ENCODE measurements around the gene CHST8.

The CHST8 gene

DNA sequence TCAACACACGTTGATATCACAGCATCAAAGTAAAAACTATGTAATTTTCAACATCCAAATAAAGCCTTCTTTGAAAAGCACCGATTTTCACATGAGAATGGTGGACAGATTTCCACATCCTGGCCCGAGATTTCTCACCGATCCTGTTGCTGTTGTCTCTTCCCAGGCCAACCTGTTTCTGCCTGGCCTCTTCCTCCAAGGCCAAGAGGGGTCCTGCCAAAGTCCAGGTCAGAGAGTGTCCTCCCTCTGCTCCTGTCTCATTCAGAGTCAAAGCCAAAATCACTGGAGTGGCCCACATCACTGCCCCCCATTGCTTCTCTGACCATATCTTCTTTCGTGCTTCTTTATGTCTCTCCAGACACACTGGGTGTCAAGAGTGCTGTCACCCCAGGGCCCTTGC lies 49.5 kb downstream of the CHST8 start:
- no peak for DNase-seq (ENCODE audit: low read depth in 2 of 3, low spot score in 2 of 3)

DNA sequence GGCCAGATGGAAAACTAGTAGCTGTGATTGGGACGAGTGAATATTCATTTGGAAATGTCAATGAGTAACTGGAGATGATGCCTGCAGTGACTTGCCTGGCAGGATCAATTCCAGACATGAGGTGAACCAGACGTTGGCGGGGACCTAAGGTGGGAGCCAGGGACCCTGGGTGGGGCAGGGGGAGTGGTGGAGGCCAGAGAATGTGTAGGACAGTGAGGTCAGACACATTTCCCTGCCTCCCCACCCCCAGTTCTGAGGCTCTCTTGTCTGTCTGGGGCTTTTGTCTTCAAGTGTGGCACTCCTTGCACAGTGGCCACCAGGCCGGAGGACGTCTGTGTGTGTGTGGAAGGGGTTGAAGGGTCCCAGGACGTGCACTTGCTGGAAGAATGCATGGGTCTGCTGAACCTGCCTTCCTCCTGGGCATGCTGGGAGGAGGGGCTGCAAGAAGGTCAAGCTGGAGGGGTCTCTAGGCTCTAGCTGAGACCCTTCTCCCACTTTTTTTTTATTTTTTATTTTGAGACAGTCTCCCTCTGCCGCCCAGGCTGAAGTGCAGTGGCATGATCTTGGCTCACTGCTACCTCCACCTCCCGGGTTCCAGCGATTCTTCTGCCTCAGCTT lies 51.6 kb downstream of the CHST8 start:
- no peak for DNase-seq (ENCODE audit: low read depth in 2 of 3, low spot score in 2 of 3)

DNA sequence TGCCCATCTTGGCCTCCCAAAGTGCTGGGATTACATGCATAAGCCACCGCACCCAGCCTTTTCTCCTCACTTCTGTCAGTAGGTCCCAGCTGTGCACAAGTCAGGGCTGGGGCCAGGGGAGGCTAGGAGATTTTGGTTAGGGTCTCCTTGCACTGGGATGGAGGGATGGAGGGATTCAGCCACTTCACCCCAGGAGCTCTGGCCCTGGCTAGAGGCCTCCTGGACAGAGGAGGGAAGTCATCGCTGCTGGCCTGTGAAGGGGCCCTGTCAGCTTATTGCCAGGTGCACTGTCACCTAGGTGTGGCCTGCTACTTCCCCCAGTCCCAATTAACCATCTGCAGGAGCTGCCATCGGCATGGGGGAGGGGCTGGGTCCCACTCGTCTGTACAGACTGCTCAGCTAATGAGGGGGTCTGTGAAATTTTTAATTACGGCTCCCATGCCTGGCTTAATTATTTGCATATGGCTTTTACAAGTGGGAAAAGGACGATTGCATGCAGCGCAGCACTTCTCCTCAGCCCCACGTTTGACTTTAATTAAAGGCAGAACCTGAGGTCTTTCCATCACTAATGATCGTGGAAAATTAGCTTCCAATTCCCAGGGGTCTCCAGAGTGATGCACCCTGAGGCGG lies 52.4 kb downstream of the CHST8 start:
- no peak for DNase-seq (ENCODE audit: low read depth in 2 of 3, low spot score in 2 of 3)

DNA sequence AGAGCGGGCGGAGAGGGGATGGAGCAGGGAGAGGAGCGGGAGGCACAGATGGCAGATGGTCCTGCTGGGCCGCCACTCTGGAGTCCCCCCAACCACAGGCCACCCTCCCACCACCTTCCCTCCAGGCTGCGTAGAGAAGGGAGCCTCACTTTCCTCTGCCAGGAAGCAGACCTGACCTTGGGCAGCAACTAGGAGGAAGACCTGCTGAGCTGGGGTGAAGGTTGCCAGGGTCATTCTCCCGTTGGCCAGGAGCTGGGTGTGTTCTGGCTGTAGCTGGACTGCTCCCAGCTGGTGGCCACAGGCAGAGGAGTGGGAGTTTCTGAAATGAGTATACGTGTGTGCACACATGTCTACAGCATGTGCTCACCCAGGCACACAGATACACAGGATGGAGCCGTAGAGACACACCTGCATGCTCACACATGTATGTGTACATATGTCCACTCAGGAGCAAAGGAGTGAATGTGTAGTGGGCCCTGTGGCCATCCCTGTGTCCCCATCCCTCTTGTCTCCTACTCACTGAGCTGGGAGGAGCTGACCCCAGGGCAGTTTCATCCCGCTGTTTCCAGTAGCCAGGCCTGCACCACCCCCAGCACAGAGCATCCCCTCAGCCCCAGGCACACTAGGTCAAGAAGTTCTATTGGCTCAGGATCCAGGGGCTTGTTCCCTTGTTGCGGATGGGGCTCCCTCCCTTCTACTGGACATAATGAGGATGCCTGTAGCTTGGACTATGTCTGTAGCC lies 53.0 kb downstream of the CHST8 start:
- DNase-seq (ENCODE audit: low read depth in 2 of 3, low spot score in 2 of 3), result no peak

DNA sequence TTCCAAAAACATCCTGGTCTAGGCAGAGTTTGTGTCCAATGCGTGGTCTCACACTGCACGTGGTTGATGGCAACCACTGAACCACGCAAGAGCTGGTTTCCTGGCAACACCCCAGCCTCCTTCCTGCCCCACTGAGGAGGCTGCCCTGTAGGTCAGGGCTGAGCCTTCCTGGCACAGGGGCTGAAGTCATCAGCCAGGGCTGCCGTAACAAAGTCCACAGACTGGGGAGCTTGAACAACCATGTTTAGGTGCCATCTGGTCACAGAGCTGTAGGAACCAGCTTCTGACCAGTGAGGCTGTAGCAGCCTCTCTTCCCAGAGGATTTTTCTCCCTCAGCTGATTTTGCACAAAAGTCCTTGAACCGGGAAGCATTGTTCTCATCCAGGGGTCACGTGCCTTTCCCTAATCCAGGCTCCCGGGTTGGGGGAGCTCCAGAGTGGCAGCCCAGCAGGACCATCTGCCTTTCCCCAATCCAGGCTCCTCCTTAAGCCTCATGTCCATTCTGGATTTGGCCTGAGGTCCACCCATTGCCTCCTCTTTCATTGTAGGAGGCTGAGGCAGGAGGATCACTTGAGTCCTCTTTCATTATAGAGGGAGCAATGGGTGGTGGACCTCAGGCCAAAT lies 53.9 kb downstream of the CHST8 start:
- no peak for DNase-seq (ENCODE audit: low read depth in 2 of 3, low spot score in 2 of 3)

DNA sequence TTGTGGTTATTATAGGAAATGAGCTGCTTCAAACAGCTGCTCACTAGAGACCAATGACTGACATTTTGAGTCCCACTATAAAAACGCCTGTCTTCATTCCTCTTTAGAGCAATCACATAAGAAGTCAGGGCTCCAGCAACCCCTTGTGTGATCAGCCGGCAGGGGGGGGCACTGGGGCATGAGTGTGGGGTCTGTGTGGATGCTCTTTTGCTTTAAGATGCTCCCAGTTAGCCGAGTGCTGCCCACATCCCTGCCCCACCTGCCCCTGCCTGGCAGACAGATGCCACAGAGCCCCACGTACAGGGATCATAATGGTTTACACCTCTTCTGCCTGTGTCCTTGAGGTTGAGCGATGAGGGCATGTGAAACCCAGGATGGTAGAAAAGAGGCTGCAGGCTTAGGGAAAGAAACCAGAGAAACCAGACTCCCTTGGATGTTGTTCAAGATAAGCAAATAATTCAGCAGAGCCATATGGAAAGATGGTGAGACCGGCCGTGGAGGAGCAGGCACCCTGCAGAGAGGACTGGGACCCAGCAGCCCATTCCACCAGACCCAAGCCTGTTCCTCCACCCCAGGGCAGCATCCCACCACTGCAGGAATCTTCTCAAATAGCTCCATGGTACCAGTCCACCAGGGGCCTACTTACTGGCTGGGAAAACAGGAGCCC lies 55.4 kb downstream of the CHST8 start:
- no peak for DNase-seq (ENCODE audit: low read depth in 2 of 3, low spot score in 2 of 3)

DNA sequence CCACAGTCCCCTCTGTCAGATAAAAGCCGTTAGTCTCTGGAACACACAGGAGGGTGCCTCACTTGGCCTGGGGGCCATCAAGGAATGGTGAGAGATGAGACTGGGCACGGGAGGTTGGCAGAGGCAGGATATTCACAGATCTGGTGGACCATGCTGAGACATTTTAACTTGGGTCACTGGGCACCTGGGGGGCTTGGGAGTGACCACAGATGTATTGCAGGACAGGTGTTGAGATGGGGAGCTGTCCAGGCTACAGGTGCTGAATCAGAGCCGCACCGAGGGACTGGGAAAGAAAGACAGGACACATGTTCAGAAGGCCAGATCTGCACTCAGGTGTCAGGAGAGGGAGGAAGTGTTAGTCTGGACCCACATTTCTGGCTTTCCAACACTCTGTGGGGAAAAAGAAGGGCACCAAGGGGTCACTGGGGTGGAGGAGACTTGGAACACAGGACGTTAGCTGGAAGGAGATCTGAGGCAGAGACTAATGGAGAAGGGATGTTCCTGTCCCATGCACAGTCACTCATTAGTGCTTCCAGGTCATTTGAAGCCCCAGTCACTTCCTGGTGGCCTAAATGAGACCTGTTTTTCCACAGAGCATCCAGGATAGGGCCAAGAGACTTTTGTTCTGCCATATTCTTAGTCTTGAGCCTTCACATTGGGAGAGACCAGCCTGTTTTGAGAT lies 56.1 kb downstream of the CHST8 start:
- DNase-seq (ENCODE audit: low read depth in 2 of 3, low spot score in 2 of 3), result no peak

DNA sequence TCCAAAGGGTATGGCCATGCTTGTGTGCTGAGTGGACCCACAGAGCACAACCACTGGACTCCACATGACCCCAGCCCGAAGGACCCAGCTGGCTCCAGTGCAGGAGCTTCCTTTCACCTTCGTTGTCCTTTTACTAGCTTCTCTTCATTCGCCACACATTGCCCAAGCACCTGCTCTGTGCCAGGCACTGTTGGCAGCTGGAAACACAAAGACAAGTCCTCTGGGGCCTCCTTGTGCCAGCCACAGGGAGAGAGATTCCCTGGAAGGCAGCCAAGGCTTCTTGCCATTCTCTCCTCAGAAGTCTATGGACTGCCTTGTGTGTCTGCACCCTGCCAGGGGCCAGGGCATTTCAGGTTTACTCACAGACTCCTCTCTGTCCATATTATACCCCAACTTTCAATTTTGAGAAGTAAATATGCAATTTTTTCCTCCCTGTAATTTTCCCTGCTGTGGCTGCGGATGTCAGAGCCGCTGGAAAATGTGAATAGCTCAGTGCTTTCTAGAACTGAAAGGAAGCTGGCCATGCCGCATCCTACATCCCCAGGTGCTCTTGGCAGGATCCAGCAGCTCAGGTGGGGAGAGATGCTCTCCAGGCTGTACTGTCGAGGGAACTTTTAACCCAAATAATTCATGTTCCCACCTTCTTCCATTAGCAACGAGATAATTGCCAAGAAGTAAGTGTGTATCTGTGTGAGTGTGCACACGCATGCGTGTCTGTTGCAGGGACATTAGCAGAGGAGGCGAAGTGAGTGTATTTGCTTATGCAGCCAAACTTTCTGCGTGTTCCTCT lies 57.2 kb downstream of the CHST8 start:
- no peak for DNase-seq (ENCODE audit: low read depth in 2 of 3, low spot score in 2 of 3)

DNA sequence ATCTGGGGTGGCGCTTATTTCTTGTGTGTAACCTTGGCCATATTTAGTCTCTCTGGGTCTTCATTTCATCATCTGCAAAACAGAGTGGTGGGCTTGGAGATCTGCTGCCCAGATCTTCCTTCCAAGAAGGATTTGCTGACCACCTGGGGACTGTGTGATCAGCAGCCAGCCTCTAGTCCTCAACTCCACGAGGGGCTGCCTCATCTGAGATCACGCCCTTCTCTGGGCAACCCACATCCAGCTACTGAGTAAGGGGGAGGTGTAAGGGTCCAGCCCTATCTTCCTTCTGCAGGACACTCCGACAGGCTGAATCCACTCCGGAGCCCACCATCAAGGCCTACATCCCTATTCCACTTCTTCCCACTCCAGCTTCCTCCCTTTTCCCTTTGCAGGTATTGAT lies 57.9 kb downstream of the CHST8 start:
- DNase-seq (ENCODE audit: low read depth in 2 of 3, low spot score in 2 of 3), result no peak

DNA sequence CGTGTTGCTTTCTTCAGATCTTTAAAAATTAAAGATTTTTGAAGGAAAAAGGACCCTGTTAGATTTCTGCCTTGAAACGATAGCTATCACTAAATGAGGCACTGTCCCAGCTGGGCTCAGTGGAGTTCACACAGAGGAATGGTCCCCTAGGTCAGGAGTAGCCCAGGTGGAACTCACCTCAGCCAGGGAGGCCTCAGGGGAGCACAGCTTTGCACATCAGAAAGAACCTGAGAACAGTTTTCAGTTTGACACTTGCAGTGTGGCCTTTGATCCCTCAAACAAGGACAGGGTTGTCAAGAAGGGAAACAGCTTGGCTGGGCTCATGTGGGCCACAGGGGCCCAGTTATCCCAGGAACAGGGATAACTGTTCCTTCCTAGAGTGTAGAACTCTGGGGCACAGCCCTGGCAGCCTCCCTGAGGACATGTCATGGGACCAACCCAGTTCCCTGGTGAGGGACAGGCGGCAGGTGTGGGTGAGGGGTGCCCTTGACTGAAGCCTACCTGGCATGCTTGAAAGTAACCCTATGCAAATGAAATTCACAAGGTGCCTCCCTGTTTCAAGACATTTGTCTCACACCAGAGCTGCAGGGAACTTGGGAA lies 59.4 kb downstream of the CHST8 start:
- no peak for DNase-seq (ENCODE audit: low read depth in 2 of 3, low spot score in 2 of 3)

DNA sequence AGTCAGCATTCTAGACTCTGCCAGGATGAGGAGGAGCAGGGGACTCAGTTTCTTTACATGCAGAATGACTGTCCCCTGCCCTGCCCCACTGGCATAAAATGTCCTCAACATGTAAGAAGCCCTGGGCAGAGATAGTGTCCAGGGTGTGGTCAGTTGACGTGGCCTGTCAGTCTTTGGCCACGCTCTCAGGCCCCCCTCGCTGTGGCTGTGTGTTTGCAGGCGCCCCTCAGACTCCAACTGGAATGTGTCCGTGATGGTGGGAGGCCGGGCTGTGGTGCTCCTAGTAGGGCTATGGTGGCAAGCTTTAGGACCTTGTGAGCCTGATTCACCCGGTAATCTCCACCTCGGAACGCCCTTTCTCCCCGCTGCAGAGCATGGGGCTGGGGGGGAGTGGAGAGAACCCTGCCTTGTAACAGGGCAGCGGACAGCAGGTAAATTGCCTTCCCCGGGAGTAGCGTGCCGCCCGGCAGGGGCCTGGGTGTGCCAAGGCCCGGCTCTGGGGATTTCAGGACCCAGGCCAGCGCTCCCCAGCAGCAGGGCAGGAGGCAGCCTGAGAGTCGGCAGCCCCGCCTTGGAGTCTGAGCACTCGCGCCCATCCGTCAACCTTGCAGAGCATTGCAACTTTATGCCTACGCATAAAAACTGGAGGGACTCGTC lies 62.3 kb downstream of the CHST8 start:
- DNase-seq (ENCODE audit: low read depth in 2 of 3, low spot score in 2 of 3), result no peak

DNA sequence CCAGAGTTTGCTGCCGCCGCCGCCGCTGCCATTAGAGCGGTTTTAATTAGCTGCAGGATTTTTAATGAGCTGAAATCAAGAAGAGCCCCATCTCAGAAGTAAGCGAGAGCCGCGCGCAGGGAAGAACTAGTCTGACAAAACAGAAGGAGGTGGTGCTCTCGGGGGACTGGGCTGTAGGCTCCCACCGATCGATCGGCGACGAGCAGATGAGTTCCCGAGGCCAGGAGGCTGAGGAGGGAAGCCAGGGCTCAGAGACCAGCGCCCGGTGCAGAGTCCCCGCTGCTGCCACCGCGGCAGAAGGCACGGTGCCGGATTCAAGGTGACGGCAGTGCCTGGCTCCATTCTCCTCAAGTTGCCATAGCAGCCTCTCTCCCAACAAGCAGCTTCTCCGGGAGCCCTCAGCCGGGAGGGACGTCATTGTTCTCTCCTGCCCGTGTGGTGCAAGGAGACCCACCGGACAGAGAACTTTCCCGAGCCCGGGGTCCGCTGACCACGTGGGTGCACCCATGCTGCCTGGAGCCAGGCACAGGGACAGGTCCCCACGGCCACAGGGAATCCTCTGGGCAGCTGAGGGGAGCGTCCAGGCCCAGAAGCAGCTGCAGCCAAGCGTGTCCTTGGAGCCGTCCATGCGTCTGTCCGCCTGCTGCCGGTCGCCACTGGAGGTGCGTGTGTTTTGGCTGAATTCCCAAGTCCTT lies 62.9 kb downstream of the CHST8 start:
- DNase-seq (ENCODE audit: low read depth in 2 of 3, low spot score in 2 of 3), result no peak

DNA sequence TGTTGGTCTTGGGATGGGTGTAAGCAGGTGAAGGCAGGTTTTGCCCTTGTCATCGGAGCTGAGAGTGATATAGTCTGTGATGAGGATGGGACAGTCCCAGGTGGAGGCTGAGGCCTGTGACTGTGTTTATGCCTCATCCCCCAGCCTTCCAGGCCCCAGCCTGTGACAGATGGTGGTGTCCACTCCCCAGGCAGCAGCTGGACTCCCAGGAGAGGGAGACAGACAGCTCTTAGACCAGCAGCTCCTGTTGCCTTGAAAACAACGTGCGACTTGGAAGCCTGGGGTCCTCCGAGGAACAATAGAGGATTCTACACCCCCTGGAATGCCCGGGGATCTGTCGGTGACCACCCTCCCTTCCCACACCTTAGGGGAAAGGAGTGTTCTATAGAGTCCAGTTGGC lies 63.8 kb downstream of the CHST8 start:
- no peak for DNase-seq (ENCODE audit: low read depth in 2 of 3, low spot score in 2 of 3)

DNA sequence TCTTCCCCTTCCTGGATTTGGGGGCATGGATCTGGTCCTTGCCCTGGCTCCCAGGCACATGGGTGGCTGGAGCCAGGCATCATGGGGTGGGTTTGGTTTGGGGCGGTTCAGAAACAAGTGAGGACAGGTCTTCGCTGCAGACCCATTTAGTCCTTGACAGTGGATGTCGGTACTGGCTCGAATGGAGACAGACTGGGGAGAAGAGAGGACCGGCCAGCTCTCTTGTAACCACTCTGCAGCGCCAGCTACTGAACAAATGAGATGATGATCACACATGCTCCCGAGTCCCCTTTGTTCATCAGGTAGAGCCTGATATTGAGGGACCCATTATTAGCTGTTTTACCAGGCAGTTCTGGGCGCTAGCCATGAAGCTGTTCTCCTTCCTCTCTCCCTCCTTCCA lies 64.5 kb downstream of the CHST8 start:
- DNase-seq (ENCODE audit: low read depth in 2 of 3, low spot score in 2 of 3), result no peak

DNA sequence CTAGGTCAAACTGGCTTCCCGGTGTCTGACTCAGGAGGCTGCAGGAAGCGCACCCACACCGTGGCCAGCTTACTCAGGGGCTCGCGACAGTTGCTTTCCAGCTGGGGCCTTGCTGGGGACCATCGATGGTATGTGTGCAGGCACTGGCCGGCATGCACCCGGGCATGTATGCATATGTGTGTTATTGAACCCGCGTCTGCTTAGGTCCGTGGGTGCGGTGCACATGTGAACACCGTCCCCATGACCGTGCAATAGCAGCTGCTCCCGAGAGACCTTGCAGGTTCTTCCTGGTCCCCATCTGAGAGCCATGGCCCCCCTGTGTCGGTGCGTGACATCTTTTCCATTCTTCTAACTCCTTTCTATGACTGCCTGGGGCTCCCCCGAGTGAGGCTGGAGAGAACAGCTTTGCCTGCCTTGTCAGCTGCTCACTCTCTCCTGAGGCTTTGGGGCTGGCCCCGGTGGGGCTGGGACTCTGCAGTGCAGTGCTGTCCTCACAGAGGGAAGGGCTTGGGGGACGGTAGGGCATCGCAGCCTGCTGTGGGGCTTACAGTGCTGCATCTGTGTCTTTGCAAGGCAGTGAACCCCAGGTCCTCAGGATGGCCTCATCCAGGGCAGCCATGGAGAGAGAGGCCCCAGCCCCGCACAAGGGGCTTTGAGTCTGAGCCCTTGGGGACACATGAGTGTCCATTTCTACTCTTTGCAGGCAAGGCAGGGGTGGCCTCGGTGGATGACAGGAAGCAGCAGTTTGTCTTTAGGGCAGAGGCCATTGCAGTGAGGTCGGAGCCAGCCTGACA lies 65.1 kb downstream of the CHST8 start:
- DNase-seq (ENCODE audit: low read depth in 2 of 3, low spot score in 2 of 3), result no peak

DNA sequence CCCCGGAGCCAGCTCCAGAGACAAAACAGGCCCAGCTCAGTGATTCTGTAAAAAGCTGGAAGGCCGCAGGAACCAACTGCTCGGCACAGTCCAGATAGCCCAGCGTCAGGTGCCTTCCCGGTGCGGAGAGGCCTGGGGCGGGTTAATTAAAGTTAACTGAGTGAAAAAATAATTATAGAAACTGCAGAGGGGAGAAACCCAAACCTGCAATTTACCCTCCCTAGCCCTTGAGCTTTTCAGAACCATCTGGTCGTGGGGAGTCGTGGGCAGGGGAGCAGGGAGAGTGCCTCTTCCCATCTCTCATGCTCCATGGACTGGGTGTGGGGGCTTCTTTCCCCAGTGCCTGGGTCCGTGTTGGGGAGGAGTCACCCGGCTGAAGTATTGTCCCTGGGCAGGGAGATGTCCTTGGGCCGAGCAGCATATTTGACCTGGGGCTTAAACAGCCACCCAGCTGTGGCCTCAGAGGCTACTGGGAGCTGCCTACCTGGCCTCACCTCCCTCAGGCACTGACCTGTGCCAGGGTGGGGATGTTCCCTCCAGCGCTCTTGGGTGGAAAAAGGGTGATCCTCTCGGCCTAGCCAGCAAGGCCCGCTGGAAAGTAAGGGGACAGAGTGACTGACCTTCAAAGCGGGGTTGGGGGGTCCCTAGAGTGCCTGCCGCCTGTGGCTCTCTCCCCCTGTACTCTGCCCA lies 65.9 kb downstream of the CHST8 start:
- no peak for DNase-seq (ENCODE audit: low read depth in 2 of 3, low spot score in 2 of 3)

Measured in activated CD8-positive, alpha-beta memory T cell treated with anti-CD3 and anti-CD28 coated beads for 48 hours (primary cell).